Measurements from ENCODE around the gene NXNL2. TPM values are rescaled to one million over a fixed set of nuclear protein-coding genes. Genes with fewer than 3 reads are reported as not detected.

NXNL2 gene
- total RNA-seq, 1 experiment from 2014 or later, result 0.86 TPM

- intact Hi-C loops (cut with micrococcal nuclease), result loop anchor here (10.0 kb wide), 1 partner anchor 144 kb away; no protein-coding TSS in a partner anchor
- Histone ChIP-seq H3K4me2 (ENCODE audit: low read length) (no peak overlapping the region), H3K9ac (ENCODE audit: low read length) (no peak overlapping the region), H4K20me1 (ENCODE audit: insufficient read depth) (no peaks in the 10 kb centered on the region), H3K9me2 (ENCODE audit: insufficient read depth) (no peaks in the 10 kb centered on the region), H3K9me3 (ENCODE audit: control insufficient read depth in 1 of 2, insufficient read depth in 1 of 2, low read depth in 1 of 2, low read length in 2 of 2) (no peaks in the 10 kb centered on the region), H3K27me3 (ENCODE audit: insufficient read depth, low read length) (no peaks in the 10 kb centered on the region), H3K79me2 (ENCODE audit: insufficient read depth, low read length) (no peaks in the 10 kb centered on the region), H2AFZ (ENCODE audit: low read depth, low read length, poor library complexity, severe bottlenecking) (no peak overlapping the region), H3K4me3 (replicated peaks in 1 of 2; ENCODE audit: low read depth in 1 of 2, low read length in 2 of 2) (no peak overlapping the region), H3K27ac (ENCODE audit: low read depth, low read length) (no peak overlapping the region), H3K4me1 (ENCODE audit: control insufficient read depth in 1 of 2, insufficient read depth in 2 of 2, low read length in 2 of 2) (peaks cover 11 to 15% of the 10 kb centered on the region in 2 experiments), H3K36me3 (ENCODE audit: control insufficient read depth in 1 of 2, insufficient read depth in 2 of 2, low read length in 2 of 2) (no peaks in the 10 kb centered on the region)
- DNase-seq (ENCODE audit: low read depth, low spot score) (no peak), ATAC-seq (no peak)
- POLR2A ChIA-PET, result no interaction called here
- no TSS peak for BruUV-seq (replicated peaks)
- TF ChIP-seq SRF (IDR thresholded peaks at IDR 0.05; ENCODE audit: low read depth) (no peak), TCF7L2 (IDR thresholded peaks at IDR 0.05; ENCODE audit: borderline replicate concordance, extremely low read depth, insufficient read depth, insufficient read length) (no peak), CEBPB (IDR thresholded peaks at IDR 0.05; ENCODE audit: low read depth) (no peak), REST (IDR thresholded peaks at IDR 0.05; ENCODE audit: low read depth) (no peak), EGR1 (IDR thresholded peaks at IDR 0.05; ENCODE audit: low read depth) (no peak), CBX3 (IDR thresholded peaks at IDR 0.05; ENCODE audit: low read depth) (no peak), ATF3 (IDR thresholded peaks at IDR 0.05) (no peak), EZH2phosphoT487 (IDR thresholded peaks at IDR 0.05; ENCODE audit: borderline replicate concordance) (no peak), EZH2 (IDR thresholded peaks at IDR 0.05) (no peak), YY1 (IDR thresholded peaks at IDR 0.05; ENCODE audit: extremely low read depth, insufficient replicate concordance, low read depth, low read length) (no peak), ZFX (IDR thresholded peaks at IDR 0.05) (no peak), SP1 (IDR thresholded peaks at IDR 0.05; ENCODE audit: low read depth) (no peak), ZNF274 (IDR thresholded peaks at IDR 0.05; ENCODE audit: low read depth, low read length) (no peak)
- RAD21 ChIA-PET (ENCODE audit: low non-redundant PET in 1 of 2, low total read pairs in 2 of 2, uncharacterized antibody in 2 of 2, unreplicated experiment in 2 of 2), result no interaction called here
- CTCF ChIA-PET, result no interaction called here
Measured at GRCh38 chr9:88539246-88539645, 4.3 kb downstream of the NXNL2 start.

Measured in HCT116 (cell line).